Urothelium cell line (cell line): ENCODE results near the gene TIGD2.

Experiments used
- DNase-seq: peaks from one replicate; pipeline ENCODE4 v3.0.0; 2011; ENCODE audit warnings: low spot score, mixed read lengths
- FAIRE-seq: peaks from 2 replicates; lab custom pipeline; 2011; peaks lifted over from hg19 to GRCh38; lab: Jason Lieb, UNC

The TIGD2 gene

DNA sequence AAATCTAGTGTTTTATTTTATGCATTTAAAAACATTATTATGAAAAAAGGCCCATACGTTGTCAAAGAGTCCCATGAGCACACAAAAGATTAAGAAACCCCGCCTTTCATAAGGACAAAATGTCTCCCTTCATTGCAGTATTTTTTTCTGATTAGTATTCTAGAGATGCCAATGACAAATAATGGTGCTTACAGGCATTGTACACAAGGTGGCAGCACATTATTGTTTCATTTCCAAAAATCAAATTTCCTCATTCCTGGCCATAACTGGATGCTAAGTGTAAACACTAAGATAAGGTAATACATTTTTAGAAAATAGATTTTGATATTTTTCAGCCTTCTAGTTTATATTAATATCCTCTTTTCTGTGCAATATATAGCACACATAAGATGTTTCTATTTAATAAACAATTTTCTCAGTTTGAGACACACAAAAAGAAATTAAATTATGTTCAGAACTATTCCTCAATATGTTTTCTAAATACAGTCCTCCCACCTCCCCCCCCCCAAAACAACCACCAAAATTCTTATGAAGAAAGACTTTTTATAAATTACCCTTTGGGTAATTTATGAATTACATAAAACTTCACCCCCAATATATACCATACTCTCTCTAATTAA lies 47.7 kb downstream of the TIGD2 start:
- DNase-seq (peak; percentile 46), FAIRE-seq (no peak)

DNA sequence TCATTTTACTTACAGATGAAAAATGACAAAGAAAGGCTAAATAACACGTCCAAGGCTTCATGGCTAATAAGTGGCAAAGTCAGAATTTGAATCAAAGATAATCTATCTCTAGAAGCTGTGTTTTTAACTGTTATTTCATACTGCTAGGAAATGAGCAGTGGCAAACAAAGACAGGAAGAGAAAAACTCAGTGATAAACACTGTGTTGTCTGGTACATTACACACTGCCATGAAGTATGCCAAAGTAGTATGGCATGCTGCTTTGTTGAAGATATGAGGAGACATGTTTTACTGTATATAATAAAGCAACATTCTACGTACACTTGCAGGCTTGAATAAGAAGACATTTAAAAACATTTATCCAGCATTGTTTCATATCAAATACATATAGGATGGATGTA lies 49.5 kb downstream of the TIGD2 start:
- FAIRE-seq (no peak), DNase-seq (no peak)

DNA sequence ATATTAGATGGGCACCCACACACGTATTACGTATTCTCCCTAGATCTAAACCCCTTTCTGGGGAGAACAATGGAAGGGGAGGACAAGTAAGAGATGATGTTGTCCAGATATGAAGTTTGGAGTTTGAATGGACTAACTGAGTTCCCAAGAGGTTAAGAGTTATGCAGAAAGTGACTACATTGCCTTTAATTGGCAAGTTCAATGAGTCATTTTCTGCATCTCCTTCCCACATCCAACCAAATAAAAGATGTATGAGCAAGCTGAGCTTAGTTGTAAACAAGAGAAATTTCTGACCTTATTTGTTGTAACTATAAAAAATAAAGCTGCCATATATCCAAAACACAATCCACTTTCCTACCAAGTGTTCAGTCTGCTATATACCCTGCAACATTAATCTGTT lies 50.5 kb downstream of the TIGD2 start:
- FAIRE-seq (no peak), DNase-seq (no peak)

DNA sequence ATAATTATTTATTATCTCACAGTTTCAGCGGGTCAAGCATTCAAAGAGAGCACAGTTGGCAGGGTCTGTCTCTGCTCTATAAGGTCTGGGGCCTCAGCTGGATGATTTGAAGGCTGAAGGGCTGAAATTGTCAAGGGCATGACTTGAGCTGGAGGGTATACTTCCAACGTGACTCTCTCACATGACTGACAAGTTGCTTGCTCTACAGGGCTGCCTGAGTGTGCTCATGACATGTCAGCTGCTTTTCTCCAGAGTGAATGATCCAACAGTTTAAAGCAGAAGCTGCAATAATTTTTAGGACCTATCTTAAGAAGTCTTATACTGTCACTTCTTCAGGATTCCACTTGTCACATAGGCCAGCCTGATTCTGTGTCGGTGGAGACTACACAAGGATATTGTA lies 51.2 kb downstream of the TIGD2 start:
- no peak for DNase-seq
- FAIRE-seq = no peak

DNA sequence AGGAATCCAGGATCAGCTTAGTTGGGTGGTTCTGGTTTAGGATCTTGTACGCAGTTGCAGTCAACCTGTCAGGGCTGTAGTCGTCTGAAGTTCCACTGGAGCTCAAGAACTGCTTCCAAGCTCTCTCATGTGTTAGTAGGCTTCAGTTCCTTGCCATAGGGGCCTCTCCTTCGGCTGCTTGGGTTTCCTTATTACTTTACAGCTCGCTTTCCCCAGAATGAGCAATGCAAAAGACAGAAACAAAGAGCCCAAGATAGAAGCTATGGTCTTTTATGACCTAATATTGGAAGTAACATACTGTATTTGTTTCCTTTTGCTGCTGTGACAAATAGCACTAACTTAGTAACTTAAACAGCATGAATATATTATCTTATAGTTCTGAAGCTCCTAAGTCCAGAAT lies 51.7 kb downstream of the TIGD2 start:
- DNase-seq = no peak

DNA sequence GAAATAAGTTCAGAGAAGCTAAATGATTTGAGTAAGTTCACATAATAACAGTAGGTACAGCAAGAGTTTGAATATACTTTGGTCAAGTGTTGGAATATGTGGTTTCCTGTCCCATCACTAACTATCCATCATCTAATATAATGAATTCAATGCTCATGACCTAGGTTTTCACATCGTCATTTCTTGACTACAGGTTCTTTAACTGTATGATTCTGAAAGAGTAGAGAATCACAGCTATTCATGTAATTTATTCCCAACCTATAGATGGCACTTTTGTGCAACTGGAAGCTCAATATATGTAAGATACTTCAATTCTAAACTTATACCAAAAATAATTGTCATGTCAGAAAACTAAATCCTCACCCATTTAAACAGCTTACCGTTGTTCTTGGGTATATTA lies 53.1 kb downstream of the TIGD2 start:
- no peak for FAIRE-seq
- DNase-seq = no peak

More for the DNA sequence above, 51.7 kb downstream of the TIGD2 start:
- FAIRE-seq = no peak
